ENCODE results near the gene TMPRSS4.
A peak's percentile ranks its signal among the peaks of the same experiment; 100 is the strongest.

The TMPRSS4 gene

GRCh38 chr11:118135051-118135795 is 58.3 kb downstream of the TMPRSS4 start:
- no peak for DNase-seq (ENCODE audit: low spot score)

DNA sequence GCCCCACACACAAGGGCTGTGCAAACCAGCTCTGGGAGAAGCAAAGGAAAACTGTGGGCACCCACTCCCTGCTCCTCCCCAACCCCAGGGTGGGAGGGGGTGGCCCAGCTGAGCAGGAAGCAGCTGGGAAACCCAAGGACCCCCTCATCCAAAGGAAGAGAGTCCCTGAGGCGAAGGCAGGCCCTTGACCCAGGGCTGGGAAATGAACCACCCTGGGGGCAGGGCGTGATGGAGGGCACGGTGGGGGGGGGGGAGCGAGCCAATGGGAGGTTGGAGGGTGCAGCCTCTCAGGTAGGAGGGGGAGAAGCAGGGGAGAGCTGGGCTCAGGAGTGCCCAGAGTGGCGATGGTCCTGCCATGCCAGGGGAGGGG is 58.9 kb downstream of the TMPRSS4 start:
- DNase-seq (ENCODE audit: low spot score), result no peak

- no peak for DNase-seq (ENCODE audit: low spot score)
Measured at GRCh38 chr11:118136341-118136740, 59.5 kb downstream of the TMPRSS4 start.

- DNase-seq (ENCODE audit: low spot score), result no peak
Measured at GRCh38 chr11:118136801-118137200, 59.9 kb downstream of the TMPRSS4 start.

- no peak for DNase-seq (ENCODE audit: low spot score)
Measured at GRCh38 chr11:118138839-118139420, 62.1 kb downstream of the TMPRSS4 start.

GRCh38 chr11:118139578-118139977 is 62.7 kb downstream of the TMPRSS4 start:
- DNase-seq (ENCODE audit: low spot score), result no peak

DNA sequence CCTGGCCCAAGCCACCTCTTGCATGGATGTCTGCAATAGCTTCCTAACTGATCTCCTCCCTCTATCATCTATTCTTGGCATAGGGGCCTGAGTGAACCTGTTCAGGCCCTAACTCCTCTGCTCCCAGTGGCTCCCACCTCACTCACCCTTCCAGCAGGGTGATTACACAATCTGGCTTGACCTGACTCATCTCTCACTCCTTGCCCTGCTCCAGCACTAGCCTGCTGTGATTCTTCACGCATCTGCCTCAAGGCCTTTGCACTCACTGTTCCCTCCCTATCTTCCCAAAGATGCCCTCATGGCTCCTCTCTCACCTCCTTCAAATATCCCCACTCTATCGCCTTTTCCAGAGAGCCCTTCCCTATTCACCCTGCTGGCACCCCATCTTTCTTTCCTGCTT is 65.2 kb downstream of the TMPRSS4 start:
- peak; percentile 54 for DNase-seq (ENCODE audit: low spot score)

- peak; percentile 35 for DNase-seq (ENCODE audit: low spot score)
Measured at GRCh38 chr11:118142809-118143208, 65.9 kb downstream of the TMPRSS4 start.

DNA sequence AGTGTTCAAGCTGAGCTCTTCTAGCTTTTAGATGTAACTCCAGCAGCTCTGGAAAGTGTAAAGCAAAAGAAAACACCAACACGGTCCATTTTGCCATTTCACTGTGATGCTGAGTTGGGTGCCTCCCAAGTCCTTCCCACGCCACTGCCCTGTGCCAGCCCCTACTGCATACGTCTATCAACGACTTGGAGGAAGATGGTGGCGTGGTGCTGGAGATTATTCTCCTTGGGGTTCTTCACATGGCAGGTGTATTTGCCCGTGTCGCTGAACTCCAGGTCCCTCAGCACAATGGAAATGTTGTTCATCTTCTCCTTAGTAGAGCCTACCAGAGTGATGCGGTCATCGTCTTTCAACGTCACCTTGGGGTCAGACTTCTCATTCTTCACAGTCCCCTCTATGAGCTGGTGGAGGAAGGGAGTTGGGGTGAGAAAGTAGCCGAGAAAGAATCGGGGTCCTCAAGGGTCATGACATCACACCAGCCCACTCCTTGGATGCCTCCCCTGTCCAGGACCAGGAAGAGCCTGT is 66.8 kb downstream of the TMPRSS4 start:
- DNase-seq (ENCODE audit: low spot score), result no peak

GRCh38 chr11:118144301-118145268 is 67.7 kb downstream of the TMPRSS4 start:
- DNase-seq (ENCODE audit: low spot score), result no peak

DNA sequence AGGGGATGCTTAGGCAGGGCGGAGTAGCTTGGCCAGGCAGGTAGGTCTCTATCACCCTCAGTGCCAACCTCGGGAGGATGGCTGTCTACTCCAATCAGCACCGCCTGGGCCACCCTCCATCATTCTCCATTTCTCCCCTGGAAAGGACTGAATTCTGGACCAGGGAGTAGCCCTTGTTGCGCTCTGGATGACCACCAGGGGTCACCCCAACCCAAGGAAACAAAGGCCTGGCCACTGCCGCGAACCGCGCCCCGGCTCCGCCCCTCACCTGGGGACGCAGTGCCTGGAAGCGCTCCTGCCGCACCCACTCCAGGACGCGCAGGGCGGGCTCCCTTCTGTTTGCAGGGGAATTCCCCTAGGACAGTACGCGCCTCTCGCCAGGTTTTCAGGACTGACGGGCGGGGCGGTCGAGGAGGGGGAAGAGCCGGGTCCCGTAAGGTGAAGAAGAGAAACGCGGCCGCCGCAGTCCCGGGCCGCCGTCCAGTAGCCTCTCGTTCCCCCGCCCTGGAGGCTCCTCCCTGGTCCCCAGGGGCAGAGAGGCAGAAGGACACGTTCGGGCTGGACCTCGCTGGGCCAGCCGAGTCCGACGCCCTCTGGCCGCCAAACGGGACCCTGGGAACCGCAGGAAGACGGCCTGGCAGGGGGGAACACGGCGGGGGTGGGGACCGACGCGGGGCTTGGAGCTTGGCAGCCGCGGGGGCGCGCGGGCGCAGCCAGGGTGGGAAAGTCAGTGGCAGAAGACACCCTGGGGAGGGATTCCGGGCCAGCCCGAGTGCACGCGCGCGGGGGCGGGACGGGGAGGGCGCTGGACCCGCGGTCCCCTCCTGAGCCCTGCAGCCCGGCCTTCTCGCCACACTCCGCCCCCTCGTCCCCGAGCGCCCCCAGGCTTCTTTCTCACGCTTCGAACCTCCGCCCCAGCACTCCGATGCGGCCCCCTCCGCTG is 68.7 kb downstream of the TMPRSS4 start:
- DNase-seq (ENCODE audit: low spot score), result peak; percentile 91

DNA sequence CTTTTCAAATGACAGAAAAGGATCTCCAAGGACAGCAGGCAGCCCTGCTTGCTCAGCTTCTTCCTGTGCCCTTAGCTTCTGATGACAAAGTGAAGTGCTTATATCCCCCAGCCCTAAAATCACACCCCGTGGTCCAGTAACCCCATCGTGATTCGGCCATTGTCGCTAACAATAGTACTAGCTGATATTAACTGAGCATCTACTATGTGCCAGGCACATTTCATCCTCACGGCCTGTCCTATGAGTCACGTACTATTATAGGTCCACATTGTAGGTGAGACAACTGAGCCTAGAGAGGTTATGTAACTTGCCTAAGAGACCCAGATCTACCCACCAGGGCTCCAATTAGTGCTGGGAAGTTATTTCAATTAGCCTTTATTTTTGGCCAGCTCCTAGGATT is 69.7 kb downstream of the TMPRSS4 start:
- no peak for DNase-seq (ENCODE audit: low spot score)

DNA sequence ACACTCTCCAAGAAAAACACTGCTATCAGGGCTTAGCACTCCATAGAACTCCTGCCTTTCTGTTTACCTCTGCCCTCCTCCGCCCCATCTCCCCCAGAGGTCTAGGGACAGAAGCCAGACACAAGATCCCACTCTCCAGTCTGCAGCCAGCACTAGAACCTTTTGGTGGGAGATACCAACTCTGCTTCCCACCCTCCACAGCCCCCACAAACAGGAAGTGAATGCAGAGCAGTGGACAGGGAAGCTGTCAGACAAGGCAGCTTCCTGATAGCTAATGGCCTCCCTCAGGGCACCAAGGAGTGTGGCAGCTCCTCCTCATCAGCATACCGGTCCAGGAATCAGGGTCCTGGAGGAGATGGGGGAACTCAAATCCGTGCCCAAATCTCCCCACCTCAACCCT is 70.6 kb downstream of the TMPRSS4 start:
- DNase-seq (ENCODE audit: low spot score), result no peak

GRCh38 chr11:118148240-118148639 is 71.4 kb downstream of the TMPRSS4 start:
- DNase-seq (ENCODE audit: low spot score), result no peak

GRCh38 chr11:118148856-118149255 is 72.0 kb downstream of the TMPRSS4 start:
- no peak for DNase-seq (ENCODE audit: low spot score)

DNA sequence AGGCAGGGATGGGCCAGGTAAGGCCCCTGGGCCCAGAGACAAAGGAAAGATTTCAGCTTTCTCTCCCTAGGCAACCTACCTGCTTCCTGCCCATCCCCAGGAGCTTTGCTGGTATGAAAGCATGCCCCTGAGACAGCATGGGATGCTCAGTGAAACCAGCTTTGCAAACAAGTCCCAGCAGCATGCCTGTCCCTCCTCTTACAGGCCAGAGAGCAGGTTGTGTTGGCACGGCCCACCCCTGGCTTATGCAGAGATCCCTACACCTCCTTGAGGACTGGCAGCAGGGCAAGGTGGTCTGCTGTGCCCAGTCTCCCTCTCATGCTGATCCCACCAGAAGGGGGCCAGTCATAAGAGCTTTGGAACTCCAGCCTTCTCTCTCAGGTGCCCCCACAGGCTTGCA is 72.6 kb downstream of the TMPRSS4 start:
- DNase-seq (ENCODE audit: low spot score), result no peak

GRCh38 chr11:118151431-118151830 is 74.6 kb downstream of the TMPRSS4 start:
- DNase-seq (ENCODE audit: low spot score), result no peak

DNA sequence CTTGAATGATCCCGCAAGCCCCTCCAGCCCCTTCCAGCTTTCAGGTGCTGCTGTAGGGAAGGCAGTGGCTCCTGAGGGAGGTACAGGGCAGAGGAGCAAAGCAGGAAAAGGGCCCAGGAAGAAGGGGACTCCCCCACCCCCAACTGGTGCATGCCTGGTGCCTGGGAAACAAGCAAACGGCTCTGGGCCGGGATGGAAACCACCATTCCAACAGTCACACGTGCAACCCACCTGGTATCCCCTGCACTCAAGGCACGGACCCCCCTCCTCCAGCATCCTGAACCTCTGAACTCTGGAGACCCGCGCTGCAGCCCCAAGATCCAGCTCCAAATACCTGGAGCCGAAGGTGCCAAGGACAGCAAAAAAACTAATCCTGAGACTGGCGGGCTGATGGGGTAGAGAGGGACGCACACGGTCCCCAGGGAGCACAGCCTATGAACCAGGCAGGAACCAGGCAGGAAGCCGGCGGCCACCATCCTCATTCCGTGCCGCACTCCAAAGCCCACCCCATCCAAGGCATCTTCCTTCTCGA is 75.2 kb downstream of the TMPRSS4 start:
- no peak for DNase-seq (ENCODE audit: low spot score)

GRCh38 chr11:118152552-118153471 is 75.9 kb downstream of the TMPRSS4 start, which contains the start of gene SCN4B:
SCN4B (minus strand) TSS chr11:118152823; CDS start chr11:118152673, 150 bp downstream.
- DNase-seq (ENCODE audit: low spot score), result peak; percentile 57

GRCh38 chr11:118153516-118153915 is 76.6 kb downstream of the TMPRSS4 start:
- no peak for DNase-seq (ENCODE audit: low spot score)
